Measurements from ENCODE around the gene CWC25. TPM values are rescaled to one million over a fixed set of nuclear protein-coding genes. Genes with fewer than 3 reads are reported as not detected.

Gene CWC25
- total and polyA plus RNA-seq, 2 of the 13 experiments (the other 11 are each of a cell fraction or from before 2014, with no cell fraction given): 15.6 to 22.7 TPM

DNA sequence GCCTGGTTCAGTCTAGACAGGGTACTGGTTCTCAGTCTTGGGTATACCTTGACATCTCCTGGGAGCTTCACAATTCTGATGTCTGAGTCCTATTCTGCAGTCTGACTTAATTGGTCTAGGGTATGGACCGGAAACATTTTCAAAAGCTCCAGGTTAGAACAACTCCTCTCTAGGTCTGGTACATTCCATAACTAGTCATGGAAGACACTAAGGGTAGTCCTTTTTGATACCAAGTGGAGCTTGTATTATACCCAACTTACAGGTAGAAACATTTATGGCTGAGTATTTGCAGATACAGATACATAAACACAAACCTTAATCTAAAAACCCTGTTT lies 23.4 kb upstream of the CWC25 start:
- H3K27me3 ChIP-seq (ENCODE audit: control insufficient read depth in 1 of 2, insufficient read depth in 2 of 2, low read length in 2 of 2): no peaks in the 10 kb centered on the region; a peak in 1 of 5 replicates
- intact Hi-C loops (cut with micrococcal nuclease; ENCODE audit: unreplicated experiment) (no loop called here), in situ Hi-C loops (cut with HindIII; ENCODE audit: extremely low pct_ligation_motif_present, low pct_unique_long_range_greater_than_20kb) (no loop called here)
- H3K9me3 ChIP-seq (ENCODE audit: low read length): no peaks in the 10 kb centered on the region
- no TSS peak for BruUV-seq (replicated peaks)
- H3K4me3 ChIP-seq (replicated peaks in 1 of 3; ENCODE audit: insufficient read depth in 1 of 3, low read depth in 2 of 3, low read length in 3 of 3): no peak overlapping the region
- FAIRE-seq: no peak
- H3K36me3 ChIP-seq (replicated peaks in 1 of 2; ENCODE audit: control insufficient read depth in 1 of 2, insufficient read depth in 2 of 2, low read length in 2 of 2): peaks cover 18 to 45% of the 10 kb centered on the region in 2 experiments
- peaks cover 34% of the 10 kb centered on the region for H3K79me2 ChIP-seq (ENCODE audit: insufficient read depth, low read length)
- DNase-seq (ENCODE audit: low spot score): no peak
- no peak overlapping the region for H2AFZ ChIP-seq (ENCODE audit: low read length)
- H4K20me1 ChIP-seq (ENCODE audit: insufficient read depth, low read length): peaks cover 54% of the 10 kb centered on the region
- 100% methylated on average over 1 of the region's 1 CpG for WGBS (ENCODE audit: low lambda C conversion rate)
- CTCF ChIA-PET (ENCODE audit: low intra/inter-chr PET ratio, low total read pairs): no interaction called here
- H3K4me1 ChIP-seq (ENCODE audit: insufficient read depth, low read length): peaks cover 50% of the 10 kb centered on the region
- no peak for ATAC-seq
- POLR2A ChIA-PET: interaction anchor here (0.6 to 6.5 kb wide), 8 partner anchors 8 to 125 kb away, joined by 3 to 58 read pairs (median 4); partner anchors contain the start of genes CWC25, LASP1 and PSMB3
- no peak overlapping the region for H3K27ac ChIP-seq (ENCODE audit: extremely low read length, insufficient read depth, low read length)
- TF ChIP-seq POLR2AphosphoS5 (IDR thresholded peaks at IDR 0.05; ENCODE audit: low read depth, low read length) (0 out of 2 replicates have a peak, but pooled peaks have one; percentile 19), RBFOX2 (IDR thresholded peaks at IDR 0.05; ENCODE audit: low read depth, low read length) (peak; percentile 65), CREM (IDR thresholded peaks at IDR 0.05) (no peak), CREM (CRISPR knock-in tag; IDR thresholded peaks at IDR 0.05) (no peak), SRSF1 (optimal IDR thresholded peaks at IDR 0.05; ENCODE audit: low read depth, low read length) (no peak), SMC3 (IDR thresholded peaks at IDR 0.05; ENCODE audit: low read length) (no peak), ZSCAN29 (CRISPR knock-in tag; conservative IDR thresholded peaks at IDR 0.05) (no peak), ZNF557 (CRISPR knock-in tag; IDR thresholded peaks at IDR 0.05) (0 out of 2 replicates have a peak, but pooled peaks have one; percentile 6), ZNF776 (CRISPR knock-in tag; IDR thresholded peaks at IDR 0.05) (no peak), AGO2 (optimal IDR thresholded peaks at IDR 0.05; ENCODE audit: low read depth, low read length) (peak; percentile 77), PAF1 (CRISPR knock-in tag; IDR thresholded peaks at IDR 0.05) (0 out of 2 replicates have a peak, but pooled peaks have one; percentile 7), POLR2A (IDR thresholded peaks at IDR 0.05; ENCODE audit: insufficient read depth in 1 of 2, low read depth in 2 of 2, low read length in 2 of 2) (peak in 1 of 2 experiments; percentile 38; a peak in 2 of 4 replicates)
- H3K4me2 ChIP-seq (ENCODE audit: low read depth, low read length): no peak overlapping the region
- H3K9ac ChIP-seq (ENCODE audit: insufficient read depth, low read depth, low read length): no peak overlapping the region

Measured in HepG2 (cell line).